ENCODE measurements around the gene PLCB1.

The PLCB1 gene

DNA sequence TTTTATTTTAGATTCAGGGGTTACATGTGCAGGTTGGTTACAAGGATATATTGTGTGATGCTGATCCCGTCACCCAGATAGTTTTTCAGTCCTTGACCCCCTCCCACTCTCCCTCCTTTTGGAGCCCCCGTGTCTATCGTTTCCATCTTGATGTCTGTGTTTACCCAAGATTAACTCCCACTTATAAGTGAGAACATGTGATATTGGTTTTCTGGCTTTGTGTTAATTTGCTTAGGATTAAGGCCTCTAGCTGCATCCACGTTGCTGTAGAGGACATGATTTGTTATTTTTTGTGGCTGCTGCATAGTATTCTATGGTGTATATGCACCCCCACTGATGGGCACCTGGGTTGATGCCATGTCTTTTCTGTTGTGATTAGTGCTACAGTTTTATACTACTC is 178.6 kb downstream of the PLCB1 start:
- no peak for DNase-seq

DNA sequence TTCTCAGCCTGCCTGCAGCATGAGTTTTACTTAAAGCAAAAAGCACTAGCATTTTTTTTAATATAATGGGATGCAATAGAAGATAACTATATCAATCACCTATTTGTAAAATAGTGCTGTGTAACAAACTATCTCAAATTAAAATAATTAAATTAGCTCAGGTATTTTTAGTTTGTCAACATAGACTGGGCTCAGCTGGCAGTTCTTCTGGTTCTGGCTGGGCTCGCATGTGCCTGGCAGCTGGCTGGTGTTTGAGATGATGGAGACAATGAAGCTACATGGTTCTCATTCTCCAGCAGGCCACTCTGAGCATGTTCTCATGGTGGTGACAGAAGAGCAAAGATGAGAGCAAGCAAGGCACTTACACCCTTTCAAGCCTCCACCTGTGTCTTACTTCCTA is 181.0 kb downstream of the PLCB1 start:
- DNase-seq = no peak

DNA sequence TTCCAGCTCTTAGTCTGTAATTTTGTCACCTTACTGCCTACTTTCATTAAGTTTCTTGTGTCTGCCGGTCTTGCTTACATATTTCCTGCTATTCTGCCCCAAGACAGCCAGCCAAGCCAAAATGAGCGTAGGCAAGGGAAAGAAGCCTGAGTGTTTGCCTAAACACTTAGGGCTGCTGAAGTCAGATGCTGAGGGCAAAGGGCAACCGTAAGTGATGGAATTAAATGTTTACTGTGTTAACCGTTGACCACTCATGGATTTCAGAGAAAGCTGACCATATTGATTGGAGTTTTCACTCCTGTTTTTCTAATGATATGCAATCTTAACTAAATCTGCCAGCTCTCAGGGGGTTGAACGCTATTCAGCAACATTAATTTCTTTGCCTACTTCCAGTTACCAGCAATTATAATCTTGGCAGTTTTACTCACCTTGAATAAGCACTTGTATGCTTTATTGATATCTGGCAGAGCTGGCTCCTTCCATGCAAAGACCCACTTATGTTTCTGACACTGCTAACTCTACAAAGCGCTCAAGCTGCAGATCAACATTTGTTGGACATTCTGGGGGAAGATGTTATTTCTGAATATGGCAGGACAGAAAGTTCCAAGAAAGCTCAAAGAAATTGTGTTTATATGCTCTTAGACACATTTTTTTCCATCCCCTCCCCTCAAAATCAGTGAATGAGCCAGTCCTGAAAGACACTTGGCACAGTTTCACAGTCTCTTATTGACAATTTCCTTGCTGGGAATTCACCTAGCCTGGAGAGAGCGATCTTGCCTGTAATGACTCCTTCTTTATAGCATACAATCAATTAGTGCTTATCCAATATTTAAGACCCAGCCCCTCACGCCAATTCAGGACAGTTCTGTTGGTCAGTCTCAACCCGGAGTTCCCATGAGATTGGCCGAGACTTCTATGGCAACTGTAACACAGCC is 183.8 kb downstream of the PLCB1 start:
- no peak for DNase-seq

DNA sequence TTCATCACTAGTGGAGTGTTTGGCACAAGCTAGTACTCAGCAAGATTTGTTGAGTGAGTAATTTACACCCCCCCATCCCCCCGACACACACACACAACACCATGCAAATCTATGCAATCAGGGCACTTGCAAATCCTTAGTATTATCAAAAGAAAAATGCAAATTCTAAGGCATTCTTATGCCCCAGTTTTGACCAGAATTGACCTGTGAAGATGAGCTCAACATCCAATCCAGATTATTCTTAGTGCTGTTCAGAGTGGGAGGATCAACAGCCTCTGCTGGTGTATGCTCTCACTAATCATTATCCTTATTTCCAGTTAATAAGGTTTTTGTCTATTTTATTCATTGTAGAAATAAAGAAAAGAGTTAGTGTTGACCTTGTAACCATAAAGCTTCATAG is 185.4 kb downstream of the PLCB1 start:
- DNase-seq = no peak

DNA sequence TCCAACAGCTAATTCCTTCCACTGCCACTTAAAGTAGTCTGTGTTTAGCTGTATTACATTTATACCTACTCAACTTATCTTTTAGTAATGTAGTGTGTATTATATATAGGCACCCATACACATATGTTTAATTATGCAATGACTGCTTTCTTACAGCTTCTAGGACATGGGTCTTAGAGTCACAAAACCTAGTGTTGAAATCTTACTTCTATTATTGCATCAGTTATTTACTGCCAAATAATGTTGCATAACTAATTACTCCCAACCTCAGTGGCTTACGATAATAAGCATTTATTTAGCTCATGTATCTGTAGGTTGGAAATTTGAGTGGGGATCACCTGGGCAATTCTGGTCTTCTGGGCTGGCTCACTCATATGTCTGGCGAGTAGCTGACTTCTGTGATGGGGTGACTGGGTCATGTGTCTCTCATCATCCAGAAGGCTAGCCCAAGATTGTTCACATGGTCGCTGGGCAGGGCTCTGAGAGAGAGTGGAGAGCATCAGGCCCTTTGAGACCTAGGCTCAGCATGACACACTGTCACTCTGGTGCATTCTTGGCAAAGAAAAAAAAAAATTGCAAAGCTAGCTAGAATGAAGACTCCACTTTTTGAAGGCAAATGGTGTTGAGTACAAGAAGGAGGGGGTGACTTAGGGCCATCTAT is 187.0 kb downstream of the PLCB1 start:
- no peak for DNase-seq

DNA sequence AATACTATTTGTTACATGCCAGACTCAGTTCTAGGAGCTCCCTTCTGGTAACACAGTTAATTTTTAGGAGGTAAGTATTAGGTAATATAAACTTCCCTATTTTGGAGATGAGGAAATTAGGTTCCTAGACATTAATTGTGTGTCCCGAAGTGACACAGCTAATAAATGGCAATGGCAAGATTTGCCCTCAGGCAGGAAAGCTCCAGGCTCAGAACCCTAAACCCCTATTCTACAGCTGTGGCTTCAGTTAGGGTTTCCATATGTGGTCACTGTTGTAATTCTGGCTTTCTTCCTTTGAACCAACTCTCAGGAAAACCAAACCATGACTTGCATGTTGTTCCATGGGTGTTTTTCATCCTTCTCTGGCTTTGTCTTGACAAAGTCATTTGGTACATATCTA is 188.2 kb downstream of the PLCB1 start:
- no peak for DNase-seq

DNA sequence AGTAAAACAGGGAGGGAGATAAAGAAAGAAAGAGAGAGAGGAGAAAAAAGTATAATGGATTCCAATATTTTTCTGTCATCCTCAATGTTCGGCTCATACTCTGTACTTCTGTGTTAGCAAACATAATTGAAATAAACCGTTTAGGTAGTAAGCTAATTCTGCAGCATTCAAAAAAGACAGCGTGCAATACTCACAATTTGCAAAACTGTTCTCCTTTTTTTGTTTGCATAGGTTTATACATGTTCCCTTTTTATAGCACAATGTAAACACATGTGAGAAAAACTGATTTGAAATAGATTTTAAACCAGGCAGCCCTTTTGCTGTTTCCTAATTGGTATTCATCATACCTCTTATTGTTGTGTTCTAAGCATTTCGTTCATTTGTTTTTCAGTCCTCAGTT is 188.9 kb downstream of the PLCB1 start:
- DNase-seq = no peak

DNA sequence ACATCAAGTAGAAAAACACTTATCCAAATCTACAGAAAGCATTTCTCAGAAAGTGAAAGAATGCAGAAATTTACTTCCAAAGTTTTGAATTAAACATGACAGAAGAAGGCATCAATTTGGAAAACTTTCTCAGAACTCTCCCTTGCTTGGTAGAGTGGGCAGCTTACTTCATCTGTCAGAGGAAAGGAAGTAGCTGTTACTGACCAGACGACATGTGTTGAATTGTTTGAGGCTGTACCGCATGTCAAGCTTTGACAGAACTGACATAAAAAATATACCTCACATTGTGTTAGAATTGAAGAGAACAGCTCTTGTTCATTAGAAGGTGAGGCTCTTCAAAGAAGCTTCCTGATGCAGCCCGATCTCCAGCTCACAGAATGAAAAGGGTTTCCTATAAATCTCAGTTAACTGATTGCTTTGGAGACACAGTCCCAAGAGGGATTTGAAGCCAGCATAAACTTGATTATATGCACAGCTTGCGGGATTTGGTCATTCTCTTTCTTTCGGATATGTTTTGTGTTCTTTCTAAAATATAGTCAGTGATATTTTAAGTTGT is 190.7 kb downstream of the PLCB1 start:
- DNase-seq = no peak

DNA sequence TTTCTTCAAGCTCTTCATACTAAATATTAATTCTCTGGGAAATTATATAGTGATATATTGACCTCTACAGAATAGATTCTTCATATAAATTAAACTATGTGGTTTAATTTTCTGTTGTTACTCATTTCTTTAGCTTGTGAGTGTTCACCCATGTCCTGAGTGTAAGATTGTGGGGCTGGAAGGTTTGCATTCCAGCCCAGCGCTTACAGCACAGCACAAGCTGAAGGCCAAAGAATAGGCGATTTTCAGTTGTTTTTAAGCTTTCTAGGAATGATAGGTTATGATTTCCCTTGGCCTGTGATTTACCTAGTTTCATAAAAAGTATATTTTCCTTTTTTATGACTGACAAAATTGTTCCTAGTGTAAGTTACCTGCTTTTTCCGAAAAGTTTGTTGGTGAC is 194.1 kb downstream of the PLCB1 start:
- DNase-seq = no peak

DNA sequence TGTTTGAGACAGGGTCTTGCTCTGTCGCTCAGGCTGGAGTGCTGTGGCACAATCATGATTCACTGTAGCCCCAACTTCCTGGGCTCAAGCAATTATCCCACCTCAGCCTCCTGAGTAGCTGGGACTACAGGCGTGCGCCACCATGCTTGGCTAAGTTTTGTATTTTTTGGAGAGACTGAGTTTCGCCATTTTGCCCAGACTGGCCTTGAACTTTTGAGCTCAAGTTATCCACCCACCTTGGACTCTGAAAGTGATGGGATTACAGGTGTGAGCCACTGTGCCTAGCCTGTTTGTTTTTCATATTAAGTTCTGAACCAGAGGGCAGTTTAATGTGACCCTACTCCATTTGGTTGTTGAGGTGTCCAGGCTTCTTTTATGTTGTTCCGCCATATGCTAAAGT is 194.8 kb downstream of the PLCB1 start:
- no peak for DNase-seq

DNA sequence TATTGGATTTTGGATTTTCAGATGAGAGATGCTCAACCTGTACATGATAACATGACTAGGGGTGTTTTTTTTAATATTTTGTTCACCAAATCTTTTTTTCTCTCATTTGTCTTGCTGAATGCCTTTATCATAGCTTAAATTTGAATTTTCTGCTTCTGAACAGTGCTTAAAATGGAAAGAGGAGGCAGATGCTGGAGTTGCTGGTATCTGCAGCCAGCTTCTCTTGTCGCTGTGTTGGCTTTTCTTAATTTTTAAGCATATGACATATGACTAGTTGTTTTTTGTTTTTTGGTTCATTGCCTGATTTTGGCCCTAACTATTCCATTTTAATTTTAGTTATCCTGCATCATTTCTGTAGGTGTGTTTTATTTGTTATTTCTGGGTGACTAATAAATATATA is 196.1 kb downstream of the PLCB1 start:
- no peak for DNase-seq

DNA sequence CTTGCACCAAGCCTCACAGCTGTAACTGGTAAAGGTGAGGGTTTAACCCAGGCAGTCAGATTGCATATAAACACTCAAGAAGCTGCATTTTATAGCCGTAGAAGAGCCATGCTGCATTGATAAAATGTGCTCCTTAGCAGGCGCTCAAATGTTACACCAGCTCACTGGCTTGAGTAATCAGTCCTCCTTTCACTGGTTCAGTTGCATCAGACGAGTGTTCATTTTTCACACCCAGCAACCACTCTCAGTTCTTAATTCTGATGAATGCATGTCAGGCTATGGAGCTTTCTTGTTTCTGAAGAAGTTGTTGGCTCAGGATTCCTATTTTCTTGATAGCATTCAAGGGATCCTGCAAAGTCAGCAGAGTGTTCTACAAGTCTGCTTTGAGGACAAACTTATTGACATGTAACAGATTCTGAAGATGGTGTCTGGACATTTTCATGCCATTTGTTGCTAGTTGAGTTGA is 198.3 kb downstream of the PLCB1 start:
- DNase-seq = no peak

DNA sequence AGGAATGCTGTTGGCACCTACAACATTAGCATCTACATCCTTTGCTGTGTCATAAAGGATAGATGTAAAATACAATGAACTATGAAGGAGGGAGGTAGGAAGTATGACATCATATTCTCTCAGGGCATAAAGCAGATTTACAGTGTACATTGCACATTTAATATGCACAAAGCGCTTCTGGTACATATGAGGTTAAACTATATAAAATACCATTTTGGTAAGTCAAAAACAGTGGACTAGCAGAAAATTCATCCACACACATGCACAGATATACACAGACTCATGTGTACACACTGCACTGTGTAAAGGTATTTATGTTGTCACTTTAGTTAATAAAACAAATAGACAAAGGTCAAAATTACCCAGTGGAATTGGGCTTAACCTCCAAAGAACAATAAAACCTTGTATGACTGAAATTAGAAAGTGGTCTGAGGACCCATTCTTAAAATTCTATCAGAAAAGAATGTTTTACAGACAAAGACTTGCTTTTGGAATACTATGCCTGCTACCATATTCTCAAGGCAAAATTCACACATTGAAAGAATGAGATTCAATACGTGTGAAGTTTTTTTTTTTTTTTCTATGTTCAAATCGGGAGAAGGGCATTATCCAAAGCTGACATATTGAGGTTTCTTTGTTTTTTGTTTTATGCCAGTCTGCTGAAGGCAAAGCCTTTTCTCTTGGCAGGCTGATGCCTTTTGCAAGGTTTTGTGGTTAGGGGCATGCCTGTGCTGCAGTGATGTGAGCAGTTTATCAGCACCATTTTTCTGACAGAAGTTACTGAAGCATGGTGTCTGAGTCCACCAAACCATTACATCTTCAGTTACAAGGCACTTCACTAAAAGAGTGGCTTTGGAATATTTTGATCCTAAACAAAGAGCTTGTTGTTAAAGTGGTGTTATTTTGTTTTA is 199.0 kb downstream of the PLCB1 start:
- peak; percentile 87 for DNase-seq

DNA sequence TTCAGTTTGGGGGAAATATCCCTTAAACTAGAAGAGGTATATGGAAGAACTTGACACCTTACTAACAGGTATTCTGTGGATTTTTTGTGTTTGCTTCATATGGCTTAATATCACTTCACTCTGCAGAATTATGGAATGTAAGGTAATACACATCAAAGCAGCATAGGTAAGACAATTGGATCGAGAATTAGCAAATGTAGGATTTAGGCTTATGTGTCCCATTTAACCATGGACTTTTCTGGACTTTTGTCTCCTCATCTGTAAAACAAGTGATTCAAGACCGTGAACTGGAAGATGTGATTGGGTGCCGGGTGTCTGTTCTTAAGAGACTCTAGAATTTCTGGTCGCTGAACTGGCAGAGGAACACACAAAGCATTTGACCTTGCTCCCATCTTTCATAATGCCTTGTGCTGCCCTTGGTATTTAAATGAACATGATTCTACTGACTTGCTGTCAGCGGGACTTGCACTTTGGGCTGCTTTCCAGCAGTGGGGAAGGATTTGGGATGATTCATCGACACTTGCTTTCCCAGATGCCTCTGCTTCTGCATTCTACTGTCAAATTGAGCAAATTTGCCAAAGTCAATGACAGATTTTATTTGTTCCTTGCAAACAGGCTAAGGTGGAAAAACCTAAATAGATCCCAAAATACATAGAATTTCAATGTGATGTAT is 199.8 kb downstream of the PLCB1 start:
- peak; percentile 35 for DNase-seq

DNA sequence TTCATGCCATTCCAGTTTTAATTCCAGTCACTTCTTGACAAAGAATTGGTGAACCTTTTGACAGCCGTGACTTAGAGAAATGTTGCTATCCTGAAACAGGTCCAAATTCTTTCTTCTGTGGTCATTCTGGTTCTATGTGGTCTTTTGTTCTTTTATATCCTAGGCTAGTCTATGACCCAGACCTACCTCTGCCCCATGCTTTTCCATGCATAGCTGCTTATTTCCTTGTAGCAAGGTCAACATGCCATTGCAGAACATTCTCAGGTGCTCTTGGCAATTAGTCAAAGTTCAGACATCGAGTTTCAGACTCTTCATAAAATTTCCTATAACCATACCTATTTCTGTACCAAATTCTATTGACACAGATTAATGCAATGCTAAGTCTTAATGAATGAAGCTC is 202.6 kb downstream of the PLCB1 start:
- no peak for DNase-seq

DNA sequence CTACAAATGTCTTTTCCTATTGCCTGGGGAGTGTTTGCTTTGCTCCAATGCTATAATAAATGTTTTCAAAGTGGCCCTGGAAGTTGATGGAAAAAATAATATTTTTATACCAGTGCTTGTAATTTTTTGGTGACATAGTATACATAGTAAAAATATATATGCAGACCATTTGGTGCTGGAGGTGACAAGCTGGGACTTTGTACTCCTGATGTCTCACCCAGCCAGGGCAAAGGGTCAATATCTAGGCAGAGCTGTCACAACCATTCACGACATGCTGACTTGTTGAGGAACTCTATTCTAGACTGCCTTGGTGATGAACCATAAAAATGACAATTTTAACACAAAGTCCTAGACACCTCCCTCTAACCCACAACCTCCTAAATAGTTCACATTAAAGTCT is 203.0 kb downstream of the PLCB1 start:
- DNase-seq = no peak

DNA sequence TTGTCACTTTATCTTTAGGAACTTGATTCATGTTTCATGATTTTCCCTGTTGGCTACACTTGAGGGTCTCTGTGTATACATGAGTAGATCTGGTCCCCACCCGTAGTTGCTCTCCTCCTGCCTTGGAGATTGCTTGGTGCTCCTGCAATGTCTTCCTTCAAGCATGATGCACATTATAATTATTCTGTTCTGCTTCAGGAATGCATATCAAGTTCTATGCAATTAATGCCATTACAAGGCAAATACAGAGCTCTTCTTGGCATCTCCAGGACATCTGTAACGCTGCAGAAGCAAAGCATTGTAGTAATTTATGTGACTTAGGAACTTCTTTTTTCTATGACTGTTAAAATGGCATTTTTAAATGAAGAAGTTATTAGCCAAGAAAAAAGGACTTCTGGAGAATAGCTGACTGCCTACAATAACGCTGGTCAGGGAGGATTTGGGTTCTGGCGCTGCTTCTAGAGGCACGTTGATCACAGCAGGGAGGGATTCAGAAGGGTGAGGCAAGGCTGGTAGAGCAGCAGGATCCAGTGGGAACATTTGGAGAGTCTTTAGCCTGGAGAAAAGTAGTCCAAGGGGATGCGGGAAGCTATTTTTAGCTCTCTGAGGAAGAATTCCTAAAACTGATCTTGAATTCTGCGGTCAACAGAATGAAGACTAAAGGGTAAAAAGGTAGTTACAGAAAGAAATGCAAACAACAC is 203.6 kb downstream of the PLCB1 start:
- no peak for DNase-seq

DNA sequence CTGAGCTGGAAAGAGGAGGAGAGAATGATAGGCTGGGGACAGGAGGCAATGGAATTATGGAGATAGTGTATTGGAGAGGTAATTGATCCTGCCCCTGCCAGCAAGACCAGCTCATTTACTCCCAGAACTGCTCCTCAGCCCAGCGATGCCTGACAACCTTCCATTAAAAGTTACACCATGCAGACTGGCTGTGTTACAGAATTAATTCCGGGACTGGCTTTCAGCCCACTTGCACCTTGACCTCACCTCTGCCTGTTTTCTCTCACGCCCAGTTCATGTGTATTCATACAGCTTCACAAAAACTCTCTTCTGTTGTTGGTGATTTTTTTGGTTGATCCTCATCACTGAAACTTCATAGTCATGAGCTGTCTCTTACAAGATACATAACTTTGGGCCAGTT is 207.3 kb downstream of the PLCB1 start:
- no peak for DNase-seq

DNA sequence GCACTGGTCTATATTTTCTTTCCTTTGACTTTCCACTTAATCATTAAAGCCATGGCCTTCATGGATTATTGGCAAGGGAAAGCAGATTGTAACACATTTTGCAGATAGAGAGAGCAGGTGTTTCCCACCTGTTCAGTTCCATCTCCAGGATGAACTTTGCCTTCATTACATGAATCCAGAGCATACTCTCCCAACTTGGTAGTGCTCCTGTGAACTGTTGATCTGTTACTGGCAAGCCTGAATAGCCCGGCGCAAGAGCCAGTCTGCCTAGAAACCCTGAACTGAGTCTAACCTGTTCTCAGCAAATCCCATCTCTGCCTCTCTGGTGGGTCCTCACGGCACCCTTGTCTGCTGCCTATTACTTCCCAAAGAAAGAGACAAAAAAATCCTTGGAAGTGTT is 210.3 kb downstream of the PLCB1 start:
- DNase-seq = no peak

DNA sequence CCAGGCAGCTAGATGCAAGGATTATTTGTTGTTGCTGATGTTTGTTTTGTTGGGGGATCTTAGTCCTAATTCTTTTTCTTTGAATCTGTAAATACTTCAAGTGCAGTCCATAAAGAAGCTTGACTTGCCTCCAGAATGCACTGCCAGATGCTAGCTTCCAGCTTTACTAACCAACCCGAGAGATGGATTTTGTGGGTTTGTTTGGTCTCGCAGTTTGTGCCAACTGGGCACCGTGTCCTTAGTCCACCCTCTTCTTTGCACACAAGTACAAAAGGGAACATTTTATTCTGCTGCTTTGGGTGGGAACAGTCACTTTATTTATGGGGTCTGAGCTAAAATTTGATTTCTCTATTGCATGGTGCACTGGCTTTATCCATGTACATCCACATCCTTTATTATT is 212.0 kb downstream of the PLCB1 start:
- no peak for DNase-seq

DNA sequence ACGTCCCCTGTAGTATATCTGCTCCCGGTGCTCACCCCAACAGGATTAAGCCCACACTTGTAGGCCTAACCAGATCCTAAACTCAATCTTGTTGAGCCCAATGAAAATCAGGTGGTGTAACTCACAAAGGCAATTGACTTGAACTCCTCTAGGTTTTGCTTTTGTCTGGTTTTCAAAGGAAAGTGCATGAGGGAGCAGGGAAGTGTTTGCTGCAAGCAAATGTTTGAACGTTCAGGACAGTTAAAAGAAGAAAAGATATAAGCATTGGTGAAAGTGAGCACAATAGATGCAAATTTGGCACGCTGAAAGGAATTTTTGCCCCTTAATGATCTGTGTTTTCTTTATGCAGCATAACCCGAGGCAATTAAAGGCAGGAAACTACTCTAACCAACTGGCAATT is 212.6 kb downstream of the PLCB1 start:
- no peak for DNase-seq

All from NCI-H526 treated with DMSO at 0.1 percent for 48 hours (cell line).